ENCODE results near the gene SLC35A5.

SLC35A5 gene

DNA sequence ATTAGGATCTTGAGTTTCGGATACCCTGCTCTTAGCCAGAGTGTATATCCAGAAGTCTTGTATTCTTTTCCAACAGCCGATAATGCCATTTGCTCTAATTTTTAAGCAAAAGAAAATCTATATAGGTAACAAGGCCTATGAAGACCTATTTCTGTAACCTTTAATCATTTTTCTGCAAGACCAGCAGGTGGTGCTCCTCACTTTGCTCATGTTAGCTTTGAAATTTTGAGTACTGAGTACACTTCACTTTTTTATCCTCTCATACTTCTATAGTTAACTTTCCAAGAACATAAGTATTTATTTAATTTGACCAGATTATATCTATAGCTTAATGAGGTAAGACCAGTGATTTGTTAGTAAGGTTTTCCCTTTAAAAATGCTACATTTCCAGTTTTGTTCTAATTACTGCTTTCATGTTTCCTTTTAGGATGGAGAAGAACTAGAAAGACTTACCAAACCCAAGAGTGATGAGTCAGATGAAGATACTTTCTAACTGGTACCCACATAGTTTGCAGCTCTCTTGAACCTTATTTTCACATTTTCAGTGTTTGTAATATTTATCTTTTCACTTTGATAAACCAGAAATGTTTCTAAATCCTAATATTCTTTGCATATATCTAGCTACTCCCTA, 20.5 kb downstream of the SLC35A5 start:
- TF ChIP-seq, protein P1, sequence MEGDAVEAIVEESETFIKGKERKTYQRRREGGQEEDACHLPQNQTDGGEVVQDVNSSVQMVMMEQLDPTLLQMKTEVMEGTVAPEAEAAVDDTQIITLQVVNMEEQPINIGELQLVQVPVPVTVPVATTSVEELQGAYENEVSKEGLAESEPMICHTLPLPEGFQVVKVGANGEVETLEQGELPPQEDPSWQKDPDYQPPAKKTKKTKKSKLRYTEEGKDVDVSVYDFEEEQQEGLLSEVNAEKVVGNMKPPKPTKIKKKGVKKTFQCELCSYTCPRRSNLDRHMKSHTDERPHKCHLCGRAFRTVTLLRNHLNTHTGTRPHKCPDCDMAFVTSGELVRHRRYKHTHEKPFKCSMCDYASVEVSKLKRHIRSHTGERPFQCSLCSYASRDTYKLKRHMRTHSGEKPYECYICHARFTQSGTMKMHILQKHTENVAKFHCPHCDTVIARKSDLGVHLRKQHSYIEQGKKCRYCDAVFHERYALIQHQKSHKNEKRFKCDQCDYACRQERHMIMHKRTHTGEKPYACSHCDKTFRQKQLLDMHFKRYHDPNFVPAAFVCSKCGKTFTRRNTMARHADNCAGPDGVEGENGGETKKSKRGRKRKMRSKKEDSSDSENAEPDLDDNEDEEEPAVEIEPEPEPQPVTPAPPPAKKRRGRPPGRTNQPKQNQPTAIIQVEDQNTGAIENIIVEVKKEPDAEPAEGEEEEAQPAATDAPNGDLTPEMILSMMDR (IDR thresholded peaks at IDR 0.05; ENCODE audit: low read depth, low read length, missing control alignments) = peak; percentile 71
- peak; percentile 42 for DNase-seq
- Histone ChIP-seq H3K36me3 (replicated peaks) (peaks cover 8% of the 10 kb centered on the region), H3K27me3 (replicated peaks) (no peaks in the 10 kb centered on the region), H3K27ac (no peak overlapping the region), H3K4me3 (ENCODE audit: low read depth, low read length) (no peak overlapping the region)
- in situ Hi-C loops (cut with HindIII; ENCODE audit: low pct_ligation_motif_present, low sequenced_read_pairs) = loop anchor here (25.0 kb wide), 1 partner anchor 405 kb away; the partner anchor contains the start of genes CD200R1 and GTPBP8

DNA sequence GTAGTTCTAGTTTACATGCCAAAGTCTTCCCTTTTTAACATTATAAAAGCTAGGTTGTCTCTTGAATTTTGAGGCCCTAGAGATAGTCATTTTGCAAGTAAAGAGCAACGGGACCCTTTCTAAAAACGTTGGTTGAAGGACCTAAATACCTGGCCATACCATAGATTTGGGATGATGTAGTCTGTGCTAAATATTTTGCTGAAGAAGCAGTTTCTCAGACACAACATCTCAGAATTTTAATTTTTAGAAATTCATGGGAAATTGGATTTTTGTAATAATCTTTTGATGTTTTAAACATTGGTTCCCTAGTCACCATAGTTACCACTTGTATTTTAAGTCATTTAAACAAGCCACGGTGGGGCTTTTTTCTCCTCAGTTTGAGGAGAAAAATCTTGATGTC, 21.3 kb downstream of the SLC35A5 start:
- Histone ChIP-seq H3K36me3 (replicated peaks) (peaks cover 8% of the 10 kb centered on the region), H3K27ac (no peak overlapping the region), H3K4me3 (ENCODE audit: low read depth, low read length) (no peak overlapping the region), H3K27me3 (replicated peaks) (no peaks in the 10 kb centered on the region)
- no peak for DNase-seq
- in situ Hi-C loops (cut with HindIII; ENCODE audit: low pct_ligation_motif_present, low sequenced_read_pairs) = loop anchor here (25.0 kb wide), 1 partner anchor 404 kb away; the partner anchor contains the start of genes CD200R1 and GTPBP8
- TF ChIP-seq, protein P1 (IDR thresholded peaks at IDR 0.05; ENCODE audit: low read depth, low read length, missing control alignments) = no peak

DNA sequence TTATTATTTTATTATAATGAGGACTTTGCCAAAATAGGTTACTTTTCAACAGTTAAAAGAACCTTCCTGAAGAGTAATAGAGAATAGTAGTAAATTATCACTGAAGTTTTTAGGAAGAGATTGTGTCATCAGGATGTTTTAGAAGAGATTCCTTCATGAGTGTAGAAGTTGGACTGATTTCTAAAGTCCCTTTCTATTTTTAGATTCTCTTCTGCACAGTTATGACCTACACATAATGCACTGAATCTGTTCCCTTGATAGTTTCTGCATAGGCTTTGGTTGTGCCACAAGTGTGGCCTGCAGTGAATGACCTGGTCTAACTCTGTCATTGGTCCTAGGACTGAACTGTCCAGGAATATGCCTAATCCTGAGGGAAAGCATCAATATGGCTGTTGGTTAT, 23.9 kb downstream of the SLC35A5 start:
- no peak overlapping the region for H3K4me3 ChIP-seq (ENCODE audit: low read depth, low read length)
- TF ChIP-seq, protein P1 (IDR thresholded peaks at IDR 0.05; ENCODE audit: low read depth, low read length, missing control alignments) = no peak
- in situ Hi-C loops (cut with HindIII; ENCODE audit: low pct_ligation_motif_present, low sequenced_read_pairs) = loop anchor here (25.0 kb wide), 1 partner anchor 402 kb away; the partner anchor contains the start of genes CD200R1 and GTPBP8
- no peak for DNase-seq
- no peaks in the 10 kb centered on the region for H3K27me3 ChIP-seq (replicated peaks)
- H3K27ac ChIP-seq = no peak overlapping the region
- peaks cover 6% of the 10 kb centered on the region for H3K36me3 ChIP-seq (replicated peaks)

DNA sequence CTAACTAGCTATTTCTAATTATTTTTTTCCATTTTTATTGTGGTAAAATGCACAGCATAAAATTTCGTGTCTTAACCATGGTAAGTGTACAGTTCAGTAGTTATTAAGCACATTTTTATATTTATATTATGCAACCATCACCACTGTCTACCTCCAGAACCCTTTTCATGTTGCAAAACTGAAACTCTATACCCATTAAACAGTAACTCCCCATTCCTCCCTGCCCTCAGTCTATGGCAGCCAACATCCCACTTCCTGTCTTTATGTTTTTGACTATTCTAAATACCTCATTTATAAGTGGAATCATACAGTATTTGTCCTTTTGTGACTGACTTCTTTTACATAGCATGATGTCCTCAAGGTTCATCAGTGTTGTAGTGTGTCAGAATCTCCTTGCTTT, 25.5 kb downstream of the SLC35A5 start:
- no peak overlapping the region for H3K4me3 ChIP-seq (ENCODE audit: low read depth, low read length)
- in situ Hi-C loops (cut with HindIII; ENCODE audit: low pct_ligation_motif_present, low sequenced_read_pairs) = loop anchor here (25.0 kb wide), 1 partner anchor 400 kb away; the partner anchor contains the start of genes CD200R1 and GTPBP8
- DNase-seq = no peak
- H3K27ac ChIP-seq = no peak overlapping the region
- H3K36me3 ChIP-seq (replicated peaks) = peaks cover 6% of the 10 kb centered on the region
- TF ChIP-seq, protein P1 (IDR thresholded peaks at IDR 0.05; ENCODE audit: low read depth, low read length, missing control alignments) = no peak
- H3K27me3 ChIP-seq (replicated peaks) = no peaks in the 10 kb centered on the region

DNA sequence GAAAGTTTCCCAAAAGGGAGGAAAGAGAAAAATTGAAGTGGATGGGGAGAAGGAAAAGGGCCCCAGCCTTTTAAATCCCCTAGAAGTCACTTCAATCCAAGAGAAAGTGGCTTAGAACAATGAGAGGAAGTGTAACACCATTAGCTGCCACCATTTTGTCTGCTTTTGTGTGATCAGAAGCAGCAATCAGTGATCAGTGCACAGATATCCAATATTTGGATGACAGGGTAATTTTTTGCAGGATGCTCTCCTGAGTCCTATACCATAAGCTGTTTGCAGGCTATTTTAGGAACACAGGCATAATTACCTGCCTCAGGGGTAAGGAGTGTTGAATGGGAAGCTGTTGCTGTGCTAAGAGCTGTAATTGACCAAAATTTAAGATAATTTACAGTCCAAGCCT, 31.4 kb downstream of the SLC35A5 start:
- TF ChIP-seq, protein P1 (IDR thresholded peaks at IDR 0.05; ENCODE audit: low read depth, low read length, missing control alignments) = no peak
- no peak for DNase-seq
- Histone ChIP-seq H3K36me3 (replicated peaks) (no peaks in the 10 kb centered on the region), H3K4me3 (ENCODE audit: low read depth, low read length) (no peak overlapping the region), H3K27me3 (replicated peaks) (no peaks in the 10 kb centered on the region), H3K27ac (no peak overlapping the region)
- in situ Hi-C loops (cut with HindIII; ENCODE audit: low pct_ligation_motif_present, low sequenced_read_pairs) = loop anchor here (25.0 kb wide), 1 partner anchor 394 kb away; the partner anchor contains the start of genes CD200R1 and GTPBP8

Data from brain microvascular endothelial cell (primary cell).